ENCODE results near the gene PLA2G2C. TPM values are rescaled to one million over a fixed set of nuclear protein-coding genes. Genes with fewer than 3 reads are reported as not detected.

PLA2G2C gene
- total RNA-seq, 1 experiment from 2014 or later, result not detected

DNA sequence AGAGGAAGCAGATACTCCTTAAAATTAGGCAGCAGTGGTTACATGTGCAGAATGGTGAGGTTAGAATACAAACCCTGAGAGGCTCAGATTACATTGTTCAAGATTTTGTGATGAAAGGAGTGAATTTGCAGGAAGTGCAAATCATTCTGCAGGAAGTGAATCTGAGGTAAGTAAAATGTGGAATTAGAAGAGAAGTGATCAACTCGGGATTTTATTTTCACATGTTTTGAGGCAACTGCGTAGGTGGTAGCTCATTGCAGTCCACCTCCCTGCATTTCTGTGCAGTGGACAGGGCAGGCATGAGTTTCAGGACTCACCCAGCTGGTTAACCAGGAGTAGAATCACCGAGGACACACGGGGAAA lies 2.1 kb upstream of the PLA2G2C start (continued):
- no peak for TF ChIP-seq ZNF532 (CRISPR knock-in tag; IDR thresholded peaks at IDR 0.05; ENCODE audit: borderline replicate concordance)
- no peak for TF ChIP-seq ZNF396 (CRISPR knock-in tag; IDR thresholded peaks at IDR 0.05; ENCODE audit: borderline replicate concordance)
- TF ChIP-seq NFE2L1 (CRISPR knock-in tag; IDR thresholded peaks at IDR 0.05), result no peak
- TF ChIP-seq CREM (CRISPR knock-in tag; IDR thresholded peaks at IDR 0.05), result no peak
- no peak for TF ChIP-seq ZNF416 (CRISPR knock-in tag; IDR thresholded peaks at IDR 0.05)
- no peak for TF ChIP-seq TEAD4 (CRISPR knock-in tag; IDR thresholded peaks at IDR 0.05)
- TF ChIP-seq IRF1 (CRISPR knock-in tag; IDR thresholded peaks at IDR 0.05), result no peak
- TF ChIP-seq, protein P1, sequence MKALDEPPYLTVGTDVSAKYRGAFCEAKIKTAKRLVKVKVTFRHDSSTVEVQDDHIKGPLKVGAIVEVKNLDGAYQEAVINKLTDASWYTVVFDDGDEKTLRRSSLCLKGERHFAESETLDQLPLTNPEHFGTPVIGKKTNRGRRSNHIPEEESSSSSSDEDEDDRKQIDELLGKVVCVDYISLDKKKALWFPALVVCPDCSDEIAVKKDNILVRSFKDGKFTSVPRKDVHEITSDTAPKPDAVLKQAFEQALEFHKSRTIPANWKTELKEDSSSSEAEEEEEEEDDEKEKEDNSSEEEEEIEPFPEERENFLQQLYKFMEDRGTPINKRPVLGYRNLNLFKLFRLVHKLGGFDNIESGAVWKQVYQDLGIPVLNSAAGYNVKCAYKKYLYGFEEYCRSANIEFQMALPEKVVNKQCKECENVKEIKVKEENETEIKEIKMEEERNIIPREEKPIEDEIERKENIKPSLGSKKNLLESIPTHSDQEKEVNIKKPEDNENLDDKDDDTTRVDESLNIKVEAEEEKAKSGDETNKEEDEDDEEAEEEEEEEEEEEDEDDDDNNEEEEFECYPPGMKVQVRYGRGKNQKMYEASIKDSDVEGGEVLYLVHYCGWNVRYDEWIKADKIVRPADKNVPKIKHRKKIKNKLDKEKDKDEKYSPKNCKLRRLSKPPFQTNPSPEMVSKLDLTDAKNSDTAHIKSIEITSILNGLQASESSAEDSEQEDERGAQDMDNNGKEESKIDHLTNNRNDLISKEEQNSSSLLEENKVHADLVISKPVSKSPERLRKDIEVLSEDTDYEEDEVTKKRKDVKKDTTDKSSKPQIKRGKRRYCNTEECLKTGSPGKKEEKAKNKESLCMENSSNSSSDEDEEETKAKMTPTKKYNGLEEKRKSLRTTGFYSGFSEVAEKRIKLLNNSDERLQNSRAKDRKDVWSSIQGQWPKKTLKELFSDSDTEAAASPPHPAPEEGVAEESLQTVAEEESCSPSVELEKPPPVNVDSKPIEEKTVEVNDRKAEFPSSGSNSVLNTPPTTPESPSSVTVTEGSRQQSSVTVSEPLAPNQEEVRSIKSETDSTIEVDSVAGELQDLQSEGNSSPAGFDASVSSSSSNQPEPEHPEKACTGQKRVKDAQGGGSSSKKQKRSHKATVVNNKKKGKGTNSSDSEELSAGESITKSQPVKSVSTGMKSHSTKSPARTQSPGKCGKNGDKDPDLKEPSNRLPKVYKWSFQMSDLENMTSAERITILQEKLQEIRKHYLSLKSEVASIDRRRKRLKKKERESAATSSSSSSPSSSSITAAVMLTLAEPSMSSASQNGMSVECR (CRISPR knock-in tag; IDR thresholded peaks at IDR 0.05; ENCODE audit: borderline replicate concordance), result no peak
- TF ChIP-seq NFATC4 (CRISPR knock-in tag; IDR thresholded peaks at IDR 0.05), result no peak

- POLR2A ChIA-PET, result no interaction called here
- TF ChIP-seq NR2C2 (CRISPR knock-in tag; IDR thresholded peaks at IDR 0.05), result no peak
- TF ChIP-seq ZBTB21 (CRISPR knock-in tag; IDR thresholded peaks at IDR 0.05; ENCODE audit: borderline replicate concordance), result no peak
- TF ChIP-seq TEAD4 (CRISPR knock-in tag; IDR thresholded peaks at IDR 0.05), result no peak
- TF ChIP-seq TP53 (CRISPR knock-in tag; IDR thresholded peaks at IDR 0.05), result no peak
- no peak for TF ChIP-seq MAX (CRISPR knock-in tag; IDR thresholded peaks at IDR 0.05)
- no peak for TF ChIP-seq ZNF281 (CRISPR knock-in tag; IDR thresholded peaks at IDR 0.05)
- TF ChIP-seq, protein P2, sequence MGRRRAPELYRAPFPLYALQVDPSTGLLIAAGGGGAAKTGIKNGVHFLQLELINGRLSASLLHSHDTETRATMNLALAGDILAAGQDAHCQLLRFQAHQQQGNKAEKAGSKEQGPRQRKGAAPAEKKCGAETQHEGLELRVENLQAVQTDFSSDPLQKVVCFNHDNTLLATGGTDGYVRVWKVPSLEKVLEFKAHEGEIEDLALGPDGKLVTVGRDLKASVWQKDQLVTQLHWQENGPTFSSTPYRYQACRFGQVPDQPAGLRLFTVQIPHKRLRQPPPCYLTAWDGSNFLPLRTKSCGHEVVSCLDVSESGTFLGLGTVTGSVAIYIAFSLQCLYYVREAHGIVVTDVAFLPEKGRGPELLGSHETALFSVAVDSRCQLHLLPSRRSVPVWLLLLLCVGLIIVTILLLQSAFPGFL (CRISPR knock-in tag; IDR thresholded peaks at IDR 0.05; ENCODE audit: borderline replicate concordance), result no peak
- TF ChIP-seq PRRX2 (CRISPR knock-in tag; IDR thresholded peaks at IDR 0.05), result no peak
- no peak for TF ChIP-seq ZNF416 (CRISPR knock-in tag; IDR thresholded peaks at IDR 0.05)
- TF ChIP-seq, protein P3, sequence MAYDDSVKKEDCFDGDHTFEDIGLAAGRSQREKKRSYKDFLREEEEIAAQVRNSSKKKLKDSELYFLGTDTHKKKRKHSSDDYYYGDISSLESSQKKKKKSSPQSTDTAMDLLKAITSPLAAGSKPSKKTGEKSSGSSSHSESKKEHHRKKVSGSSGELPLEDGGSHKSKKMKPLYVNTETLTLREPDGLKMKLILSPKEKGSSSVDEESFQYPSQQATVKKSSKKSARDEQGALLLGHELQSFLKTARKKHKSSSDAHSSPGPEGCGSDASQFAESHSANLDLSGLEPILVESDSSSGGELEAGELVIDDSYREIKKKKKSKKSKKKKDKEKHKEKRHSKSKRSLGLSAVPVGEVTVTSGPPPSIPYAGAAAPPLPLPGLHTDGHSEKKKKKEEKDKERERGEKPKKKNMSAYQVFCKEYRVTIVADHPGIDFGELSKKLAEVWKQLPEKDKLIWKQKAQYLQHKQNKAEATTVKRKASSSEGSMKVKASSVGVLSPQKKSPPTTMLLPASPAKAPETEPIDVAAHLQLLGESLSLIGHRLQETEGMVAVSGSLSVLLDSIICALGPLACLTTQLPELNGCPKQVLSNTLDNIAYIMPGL (CRISPR knock-in tag; IDR thresholded peaks at IDR 0.05), result no peak
- no peak for TF ChIP-seq ZNF232 (CRISPR knock-in tag; IDR thresholded peaks at IDR 0.05)
- no peak for TF ChIP-seq JUN (CRISPR knock-in tag; IDR thresholded peaks at IDR 0.05)
- TF ChIP-seq HMGA2 (CRISPR knock-in tag; IDR thresholded peaks at IDR 0.05), result no peak
- no peak for TF ChIP-seq GRHL2 (CRISPR knock-in tag; IDR thresholded peaks at IDR 0.05; ENCODE audit: insufficient replicate concordance, severe bottlenecking)
These were observed 1.6 kb upstream of the PLA2G2C start for GRCh38 chr1:20187813-20188454.

More at GRCh38 chr1:20187813-20188454, 1.6 kb upstream of the PLA2G2C start:
- Mint-ChIP-seq H3K4me3 (no peak overlapping the region), H3K36me3 (no peaks in the 10 kb centered on the region), H3K27ac (no peak overlapping the region), H3K27me3 (ENCODE audit: low read depth) (peaks cover 45% of the 10 kb centered on the region), H3K9me3 (no peaks in the 10 kb centered on the region), H3K4me1 (peaks cover 24% of the 10 kb centered on the region)
- CTCF ChIA-PET, result interaction anchor here (1.5 to 1.7 kb wide), 2 partner anchors 25 to 36 kb away, joined by 4 to 7 read pairs; no protein-coding TSS in a partner anchor
- DNase-seq (ENCODE audit: low spot score) (no peak), ATAC-seq (no peak)

Measured in WTC11 (cell line).